Upper lobe of left lung (tissue), 6 donors: ENCODE measurements around the gene ZNF611. TPM values are rescaled to one million over a fixed set of nuclear protein-coding genes. Genes with fewer than 3 reads are reported as not detected.
"Not testable (repeated sequence)": the region's sequence is repeated elsewhere in the genome, so short reads cannot be mapped to it uniquely, and the experiment has no call there.

ENCODE experiments used
- ATAC-seq, 2 donors: fragments of 200-7000 bp; cut with Tn5 transposase; one replicate each; pipeline ENCODE4 v1.9.1; 2022; ENCODE audit warnings: mild to moderate bottlenecking in 2 of 2, moderate library complexity in 2 of 2; ENCODE audit not compliant: low FRiP score in 2 of 2
- DNase-seq, 2 donors: peaks; one replicate each; pipeline ENCODE4 v3.0.0-alpha.2; 2019 to 2020
- H3K27ac ChIP-seq, 4 donors: fragments of 200-600 bp; sonication (generic); one replicate each; pipeline ENCODE4 v1.5.1; 2016 to 2019
- H3K27me3 ChIP-seq, 4 donors: fragments of 200-600 bp; sonication (generic); one replicate each; pipeline ENCODE4 v1.5.1; 2017 to 2019
- H3K36me3 ChIP-seq, 4 donors: fragments of 200-600 bp; sonication (generic); one replicate each; pipeline ENCODE4 v1.5.1; 2016 to 2019
- H3K4me1 ChIP-seq, 4 donors: fragments of 200-600 bp; sonication (generic); one replicate each; pipeline ENCODE4 v1.5.1; 2018 to 2019
- H3K4me3 ChIP-seq, 4 donors: fragments of 200-600 bp; sonication (generic); one replicate each; pipeline ENCODE4 v1.5.1; 2017 to 2019; ENCODE audit warnings: mild to moderate bottlenecking in 2 of 4, moderate library complexity in 1 of 4
- H3K9me3 ChIP-seq, 4 donors: fragments of 200-600 bp; sonication (generic); one replicate each; pipeline ENCODE4 v1.5.1; 2018 to 2019
- EP300 ChIP-seq, 4 donors: sonication (generic); formaldehyde crosslinking; IDR thresholded peaks; one replicate each; pipeline ENCODE4 v1.5.1; 2017; ENCODE audit warnings: antibody characterized with exemption in 4 of 4, control low read depth in 2 of 4
- POLR2A ChIP-seq, 4 donors: fragments of 450-650 bp; IDR thresholded peaks; one replicate each; pipeline ENCODE4 v1.5.1; 2016 to 2017; ENCODE audit warnings: antibody characterized with exemption in 4 of 4, mild to moderate bottlenecking in 2 of 4
- POLR2AphosphoS5 ChIP-seq, 2 donors: sonication (generic); formaldehyde crosslinking; IDR thresholded peaks; one replicate each; pipeline ENCODE4 v1.5.1; 2017; ENCODE audit warnings: antibody characterized with exemption in 2 of 2
- WGBS, 2 donors: methylation state at CpG; one replicate each; pipeline ENCODE4 v1.1.5; 2017 to 2018; 5-methylcytosine and 5-hydroxymethylcytosine counted together
- total RNA-seq, 6 donors: library from RNA; depleted of rRNA in 4 of 6; stranded (reverse); fragments of >200 nt in 4 of 6; gene quantifications; one replicate each; pipeline versions ENCODE4 v1.1.0 to v1.2.1, GENCODE V29; 2016 to 2021
- TF ChIP-seq, protein P1 (sequence below), 6 experiments: fragments of 450-650 bp in 4 of 6; fragments of 200-600 bp in 2 of 6; sonication (generic) in 2 of 6; IDR thresholded peaks; one replicate each; pipeline ENCODE4 v1.5.1; 2016 to 2019; ENCODE audit warnings: antibody characterized with exemption in 6 of 6
- donor health status: DM: no; HTN: no; CAD: no; lungs with moderate emphysema.
- donor health status: DM: no; HTN: yes; CAD: no; lungs with severe emphysema.

ZNF611 gene
- total RNA-seq, 6 donors from 2014 or later, result 9.0 to 44.0 (median 20.1) TPM

DNA sequence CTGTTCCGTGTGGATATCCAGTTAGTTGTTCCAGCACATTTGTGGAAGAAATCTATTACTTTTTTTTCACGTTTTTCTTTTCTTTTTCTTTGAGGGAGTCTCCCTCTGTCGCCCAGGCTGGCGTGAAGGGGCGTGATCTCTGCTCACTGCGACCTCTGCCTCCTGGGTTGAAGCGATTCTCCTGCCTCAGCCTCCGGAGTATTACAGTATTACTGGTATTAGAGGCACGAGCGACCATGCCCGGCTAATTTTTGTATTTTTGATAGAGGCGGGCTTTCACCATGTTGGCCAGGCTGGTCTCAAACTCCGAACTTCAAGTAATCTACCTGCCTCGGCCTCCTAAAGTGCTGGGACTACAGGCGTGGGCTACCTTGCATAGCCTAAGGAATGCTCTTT lies 43.6 kb downstream of the ZNF611 start:
- H3K27me3 ChIP-seq, result no peaks in the 10 kb centered on the region
- WGBS, 2 donors, result 44 to 58% methylated on average over 15 of the region's 15 CpGs
- peaks cover 6 to 16% (median 10%) of the 10 kb centered on the region in 4 donors for H3K4me1 ChIP-seq
- DNase-seq (no peak), ATAC-seq (no peak)
- H3K4me3 ChIP-seq, result peak overlapping the region; percentile 38 to 77 (median 64)
- no peak for TF ChIP-seq POLR2AphosphoS5 (IDR thresholded peaks at IDR 0.05)
- TF ChIP-seq, protein P1, sequence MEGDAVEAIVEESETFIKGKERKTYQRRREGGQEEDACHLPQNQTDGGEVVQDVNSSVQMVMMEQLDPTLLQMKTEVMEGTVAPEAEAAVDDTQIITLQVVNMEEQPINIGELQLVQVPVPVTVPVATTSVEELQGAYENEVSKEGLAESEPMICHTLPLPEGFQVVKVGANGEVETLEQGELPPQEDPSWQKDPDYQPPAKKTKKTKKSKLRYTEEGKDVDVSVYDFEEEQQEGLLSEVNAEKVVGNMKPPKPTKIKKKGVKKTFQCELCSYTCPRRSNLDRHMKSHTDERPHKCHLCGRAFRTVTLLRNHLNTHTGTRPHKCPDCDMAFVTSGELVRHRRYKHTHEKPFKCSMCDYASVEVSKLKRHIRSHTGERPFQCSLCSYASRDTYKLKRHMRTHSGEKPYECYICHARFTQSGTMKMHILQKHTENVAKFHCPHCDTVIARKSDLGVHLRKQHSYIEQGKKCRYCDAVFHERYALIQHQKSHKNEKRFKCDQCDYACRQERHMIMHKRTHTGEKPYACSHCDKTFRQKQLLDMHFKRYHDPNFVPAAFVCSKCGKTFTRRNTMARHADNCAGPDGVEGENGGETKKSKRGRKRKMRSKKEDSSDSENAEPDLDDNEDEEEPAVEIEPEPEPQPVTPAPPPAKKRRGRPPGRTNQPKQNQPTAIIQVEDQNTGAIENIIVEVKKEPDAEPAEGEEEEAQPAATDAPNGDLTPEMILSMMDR (IDR thresholded peaks at IDR 0.05), result no peak
- H3K36me3 ChIP-seq, result no peaks in the 10 kb centered on the region
- no peaks in the 10 kb centered on the region for H3K9me3 ChIP-seq
- H3K27ac ChIP-seq, result peak overlapping the region; percentile 84 to 97 (median 92)

DNA sequence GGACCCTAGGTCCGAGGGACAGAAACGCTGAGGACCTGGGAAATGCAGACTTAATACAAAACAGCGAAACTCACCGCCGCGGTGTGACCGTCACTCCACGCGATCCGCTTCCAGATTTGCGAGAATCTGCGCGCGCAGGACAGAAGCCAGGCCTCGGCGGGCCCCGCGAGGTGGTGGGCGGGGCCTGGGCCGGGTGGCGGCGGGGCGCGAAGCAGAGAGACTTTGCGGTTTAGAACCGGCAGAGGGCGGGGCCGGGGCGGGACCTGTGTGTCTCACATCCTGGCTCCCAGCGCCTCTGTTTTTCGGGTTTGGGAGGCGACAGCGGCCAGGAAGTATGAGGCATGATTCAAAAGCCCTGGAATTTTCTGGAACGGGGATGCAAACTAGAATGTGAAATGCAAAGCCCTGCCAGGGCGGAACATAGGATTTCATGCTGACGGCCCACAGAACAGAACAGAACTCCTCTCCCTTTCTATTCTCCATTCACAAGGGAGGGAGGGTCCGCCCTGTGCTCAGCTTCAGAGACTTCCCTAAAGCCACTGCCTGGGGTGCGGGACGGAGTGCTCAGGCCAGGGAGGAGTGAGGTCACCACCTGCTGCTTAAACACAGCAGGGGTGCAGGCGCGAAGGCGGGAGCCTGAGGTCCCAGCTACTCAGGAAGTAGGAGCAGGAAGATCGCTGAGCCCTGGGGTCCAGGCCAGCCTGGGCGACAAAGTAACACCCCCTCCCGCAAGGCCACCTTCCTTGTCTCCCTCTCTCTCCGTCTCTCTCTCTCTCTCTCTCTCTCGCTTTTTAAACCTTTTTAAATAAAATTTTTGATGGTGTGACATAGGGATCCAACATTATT lies 44.3 kb downstream of the ZNF611 start:
- Histone ChIP-seq H3K9me3 (no peaks in the 10 kb centered on the region), H3K4me3 (peak overlapping the region; percentile 38 to 77 (median 64)), H3K27me3 (no peaks in the 10 kb centered on the region), H3K36me3 (no peaks in the 10 kb centered on the region), H3K27ac (peak overlapping the region; percentile 84 to 97 (median 92)), H3K4me1 (peaks cover 6 to 16% (median 10%) of the 10 kb centered on the region in 4 donors)
- peak; percentile 97 to 99 for DNase-seq
- 0 to 2% methylated on average over 24 to 31 of the region's 47 CpGs for WGBS, 2 donors
- peak in 2 of 4 donors; percentile 76 to 77 for TF ChIP-seq POLR2A (IDR thresholded peaks at IDR 0.05)
- TF ChIP-seq, protein P1 (IDR thresholded peaks at IDR 0.05), result peak in 5 of 6 experiments; percentile 24 to 68 (median 35)
- TF ChIP-seq EP300 (IDR thresholded peaks at IDR 0.05), result no peak
- peak; percentile 24 to 90 for TF ChIP-seq POLR2AphosphoS5 (IDR thresholded peaks at IDR 0.05)
- ATAC-seq, result peak; percentile 100

DNA sequence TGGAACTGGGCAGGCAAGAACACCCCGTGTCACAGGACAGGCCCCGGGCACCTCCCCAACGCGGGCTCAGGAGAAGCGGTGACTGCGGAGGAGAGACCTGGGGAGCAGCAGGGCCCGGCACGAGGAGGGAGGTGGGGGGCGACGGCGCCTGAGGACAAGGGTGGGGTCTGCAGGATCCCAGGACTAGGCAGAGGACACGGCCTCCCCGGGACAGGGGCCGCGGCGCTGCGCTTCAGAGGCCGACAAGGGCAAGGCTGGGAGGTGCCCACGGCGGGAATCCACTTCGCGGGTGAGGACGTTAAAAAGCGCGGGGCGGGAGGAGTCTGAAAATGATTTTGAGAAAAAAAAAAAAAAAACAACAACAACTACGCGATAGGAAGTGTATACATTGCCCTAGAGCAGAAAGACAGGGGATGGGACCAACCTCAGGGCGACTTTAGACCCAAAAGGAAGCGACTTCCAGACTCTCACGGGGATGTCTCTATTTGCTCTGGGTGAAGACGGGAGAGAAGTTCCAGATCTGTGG lies 44.9 kb downstream of the ZNF611 start:
- ATAC-seq (peak; percentile 58 to 71), DNase-seq (peak; percentile 24 to 89)
- Histone ChIP-seq H3K4me3 (peak overlapping the region; percentile 38 to 77 (median 64)), H3K27ac (peak overlapping the region; percentile 84 to 97 (median 92)), H3K36me3 (no peaks in the 10 kb centered on the region), H3K9me3 (no peaks in the 10 kb centered on the region), H3K4me1 (peaks cover 6 to 16% (median 10%) of the 10 kb centered on the region in 4 donors), H3K27me3 (no peaks in the 10 kb centered on the region)
- WGBS, 2 donors, result 1 to 2% methylated on average over 32 of the region's 32 CpGs
- no peak for TF ChIP-seq POLR2AphosphoS5 (IDR thresholded peaks at IDR 0.05)
- TF ChIP-seq EP300 (IDR thresholded peaks at IDR 0.05), result no peak
- TF ChIP-seq POLR2A (IDR thresholded peaks at IDR 0.05), result no peak
- TF ChIP-seq, protein P1 (IDR thresholded peaks at IDR 0.05), result no peak

DNA sequence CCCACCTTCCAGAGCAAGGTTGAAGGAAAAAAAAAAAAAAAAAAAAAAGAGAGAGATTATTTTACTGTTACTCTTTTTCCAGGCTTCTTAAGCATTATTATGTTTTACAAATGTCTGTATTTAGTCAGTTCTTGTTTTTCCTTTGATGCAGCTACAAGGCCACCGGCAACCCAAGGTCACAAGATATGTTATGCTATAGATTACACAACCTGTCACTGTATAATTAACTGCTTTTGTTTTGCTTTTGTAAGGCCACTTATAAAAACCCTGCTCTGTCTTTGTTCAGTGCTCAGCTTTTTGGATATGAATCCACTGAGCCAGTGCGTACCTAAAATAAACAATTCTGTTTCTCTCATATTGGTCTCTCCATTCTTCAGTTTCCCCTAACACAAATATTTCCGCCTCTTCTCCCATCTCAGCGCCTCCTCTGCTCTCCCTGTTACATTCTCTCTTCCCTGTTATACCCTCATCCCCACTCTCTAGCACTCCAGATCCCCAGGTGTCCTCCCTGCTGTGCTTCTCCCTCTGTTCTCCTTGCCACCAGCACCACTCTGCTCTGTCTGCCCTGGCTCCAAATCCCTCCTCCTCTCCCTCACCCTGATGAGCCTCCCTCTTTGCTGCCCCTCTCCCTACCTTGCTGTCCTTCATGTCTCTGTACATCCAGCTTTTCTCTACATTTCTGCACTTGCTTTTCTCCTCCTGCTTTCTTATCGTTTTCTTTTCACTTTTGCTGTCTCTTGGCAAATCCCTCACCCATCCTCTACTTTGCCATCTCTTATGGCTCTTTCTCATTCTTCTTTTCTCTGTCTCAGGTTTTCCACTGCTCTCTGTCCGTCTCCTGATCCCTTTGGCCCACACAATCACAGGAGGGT lies 45.7 kb downstream of the ZNF611 start:
- 14 to 16% methylated on average over 6 of the region's 6 CpGs for WGBS, 2 donors
- H3K9me3 ChIP-seq, H3K27me3 ChIP-seq, ATAC-seq, H3K36me3 ChIP-seq, DNase-seq: not testable (repeated sequence)
- peak overlapping the region in 3 of 4 donors; percentile 58 to 77 (median 71) for H3K4me3 ChIP-seq
- peaks cover 6 to 16% (median 10%) of the 10 kb centered on the region in 4 donors for H3K4me1 ChIP-seq
- peak overlapping the region; percentile 84 to 97 (median 92) for H3K27ac ChIP-seq

DNA sequence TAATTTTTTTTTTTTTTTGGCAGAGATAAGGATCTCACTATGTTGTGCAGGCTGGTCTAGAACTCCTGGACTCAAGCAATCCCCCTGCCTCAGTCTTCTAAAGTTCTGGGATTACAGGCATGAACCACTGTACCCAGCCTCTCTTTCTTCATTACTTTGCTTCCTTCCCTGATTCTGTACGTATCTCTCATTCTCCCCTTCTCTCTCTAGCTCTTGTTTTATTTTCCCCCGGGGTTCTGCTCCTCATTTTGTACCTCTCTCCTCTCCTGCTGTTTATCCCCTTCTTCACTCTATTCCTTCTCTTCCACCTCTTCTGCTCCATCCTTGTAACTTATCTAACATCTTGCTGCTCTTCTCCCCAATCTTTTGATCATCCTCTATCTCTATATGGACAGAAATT lies 46.5 kb downstream of the ZNF611 start:
- Histone ChIP-seq H3K9me3 (no peaks in the 10 kb centered on the region), H3K4me3 (no peak overlapping the region), H3K27me3 (no peaks in the 10 kb centered on the region), H3K27ac (no peak overlapping the region), H3K36me3 (peaks cover 0 to 3% (median 0%) of the 10 kb centered on the region in 4 donors), H3K4me1 (peaks cover 6 to 16% (median 10%) of the 10 kb centered on the region in 4 donors)
- ATAC-seq, result no peak
- 79 to 90% methylated on average over 2 of the region's 2 CpGs for WGBS, 2 donors
- no peak for TF ChIP-seq EP300 (IDR thresholded peaks at IDR 0.05)
- TF ChIP-seq POLR2AphosphoS5 (IDR thresholded peaks at IDR 0.05), result no peak
- no peak for TF ChIP-seq POLR2A (IDR thresholded peaks at IDR 0.05)
- TF ChIP-seq, protein P1 (IDR thresholded peaks at IDR 0.05), result no peak
- no peak for DNase-seq
